DOHH2 (cell line): ENCODE data around the gene FAM200C.
"Not testable (repeated sequence)": the region's sequence is repeated elsewhere in the genome, so short reads cannot be mapped to it uniquely, and the experiment has no call there.

Experiments
- H3F3A ChIP-seq: fragments of 200-600 bp; sonication (generic), shearing (Covaris generic); 2 replicates; pipeline ENCODE4 v1.6.0; 2016; ENCODE audit warnings: antibody characterized with exemption, mild to moderate bottlenecking; ENCODE audit not compliant: control insufficient read depth, insufficient read depth
- H3K27ac ChIP-seq: fragments of 200-600 bp; sonication (generic); 2 replicates; pipeline ENCODE4 v1.5.1; 2014; ENCODE audit warnings: low read depth, mild to moderate bottlenecking, low read length, moderate library complexity
- H3K27me3 ChIP-seq: fragments of 200-600 bp; sonication (generic); 2 replicates; pipeline ENCODE4 v1.6.1; 2014; ENCODE audit warnings: mild to moderate bottlenecking, low read length, mixed read lengths; ENCODE audit not compliant: control insufficient read depth
- H3K36me3 ChIP-seq: fragments of 200-600 bp; sonication (generic); 2 replicates; pipeline ENCODE4 v1.6.1; 2014; ENCODE audit warnings: mild to moderate bottlenecking, low read length, moderate library complexity, mixed read lengths; ENCODE audit not compliant: control insufficient read depth
- H3K4me1 ChIP-seq: fragments of 200-600 bp; sonication (generic); 2 replicates; pipeline ENCODE4 v1.6.1; 2014; ENCODE audit warnings: mild to moderate bottlenecking, low read length, mixed read lengths; ENCODE audit not compliant: control insufficient read depth
- H3K4me2 ChIP-seq: fragments of 200-600 bp; sonication (generic); 2 replicates; pipeline ENCODE4 v1.6.0; 2014; ENCODE audit warnings: mild to moderate bottlenecking, low read length, moderate library complexity
- H3K4me3 ChIP-seq: fragments of 200-600 bp; sonication (generic); 2 replicates; pipeline ENCODE4 v1.5.1; 2014; ENCODE audit warnings: mild to moderate bottlenecking, low read length, mixed read lengths
- H3K79me2 ChIP-seq: fragments of 200-600 bp; sonication (generic); 2 replicates; pipeline ENCODE4 v1.6.1; 2014; ENCODE audit warnings: mild to moderate bottlenecking, low read length, mixed read lengths; ENCODE audit not compliant: control insufficient read depth
- H3K9me2 ChIP-seq: fragments of 200-600 bp; sonication (generic); replicated peaks from 2 replicates; pipeline ENCODE4 v1.6.1; 2014; ENCODE audit warnings: mild to moderate bottlenecking, low read length, mixed read lengths; ENCODE audit not compliant: control insufficient read depth
- H3K9me3 ChIP-seq: fragments of 200-600 bp; sonication (generic); 2 replicates; pipeline ENCODE4 v1.6.1; 2014; ENCODE audit warnings: antibody characterized with exemption, low read length, mixed read lengths; ENCODE audit not compliant: control insufficient read depth, insufficient read depth
- H4K20me1 ChIP-seq: fragments of 200-600 bp; sonication (generic); 2 replicates; pipeline ENCODE4 v1.6.0; 2014; ENCODE audit warnings: low read depth, mild to moderate bottlenecking, antibody characterized with exemption, low read length, moderate library complexity; ENCODE audit not compliant: control insufficient read depth, insufficient read depth
- CTCF ChIP-seq: fragments of 200-600 bp; sonication (generic); IDR thresholded peaks from one replicate; pipeline ENCODE4 v1.5.1; 2014; ENCODE audit warnings: antibody characterized with exemption, mild to moderate bottlenecking, low read depth, low read length; ENCODE audit not compliant: poor library complexity, severe bottlenecking
- EZH2phosphoT487 ChIP-seq: fragments of 200-600 bp; sonication (generic); IDR thresholded peaks from 2 replicates; pipeline ENCODE4 v1.6.1; 2017; ENCODE audit warnings: borderline replicate concordance, mild to moderate bottlenecking, antibody characterized with exemption, low read length, moderate library complexity, mixed read lengths

The FAM200C gene

DNA sequence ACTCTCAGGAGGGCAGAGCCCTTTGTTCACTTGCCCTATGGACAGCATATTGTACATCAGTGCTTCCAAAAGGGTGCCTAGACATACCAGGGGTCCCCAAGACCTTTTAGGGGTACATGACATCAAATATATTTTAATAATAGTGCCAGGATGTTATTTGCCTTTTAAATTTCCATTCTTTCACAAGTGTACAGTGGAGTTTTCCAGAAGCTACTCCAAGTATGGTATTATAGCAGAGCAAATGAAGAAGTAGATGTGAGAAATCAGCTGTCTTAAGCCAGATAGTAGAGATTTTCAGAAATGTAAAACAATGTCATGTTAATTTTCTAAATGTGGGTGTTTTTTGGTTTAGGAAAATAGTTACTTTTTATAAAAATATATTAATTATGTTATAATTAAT is 37.4 kb upstream of the FAM200C start:
- H3K9me3 ChIP-seq, result no peaks in the 10 kb centered on the region
- no peaks in the 10 kb centered on the region; the same call in 1 of the 2 replicates for H3K36me3 ChIP-seq
- no peaks in the 10 kb centered on the region for H4K20me1 ChIP-seq
- TF ChIP-seq EZH2phosphoT487 (no peak), CTCF (no peak)
- H3K27me3 ChIP-seq, result no peaks in the 10 kb centered on the region
- H3K9me2 ChIP-seq, result no peaks in the 10 kb centered on the region
- no peaks in the 10 kb centered on the region for H3F3A ChIP-seq
- no peak overlapping the region for H3K27ac ChIP-seq
- H3K4me2 ChIP-seq, result no peak overlapping the region
- peaks cover 81% of the 10 kb centered on the region for H3K4me1 ChIP-seq
- H3K4me3 ChIP-seq, result no peak overlapping the region
- H3K79me2 ChIP-seq, result no peaks in the 10 kb centered on the region

GRCh38 chr5:160436661-160437060 is 36.8 kb upstream of the FAM200C start:
- not testable (repeated sequence) for H3K36me3 ChIP-seq, H3K9me2 ChIP-seq, H3K4me2 ChIP-seq, H3K4me3 ChIP-seq, H3F3A ChIP-seq, H3K27me3 ChIP-seq, H4K20me1 ChIP-seq, H3K79me2 ChIP-seq, H3K27ac ChIP-seq, H3K9me3 ChIP-seq
- H3K4me1 ChIP-seq, result peaks cover 87% of the 10 kb centered on the region

DNA sequence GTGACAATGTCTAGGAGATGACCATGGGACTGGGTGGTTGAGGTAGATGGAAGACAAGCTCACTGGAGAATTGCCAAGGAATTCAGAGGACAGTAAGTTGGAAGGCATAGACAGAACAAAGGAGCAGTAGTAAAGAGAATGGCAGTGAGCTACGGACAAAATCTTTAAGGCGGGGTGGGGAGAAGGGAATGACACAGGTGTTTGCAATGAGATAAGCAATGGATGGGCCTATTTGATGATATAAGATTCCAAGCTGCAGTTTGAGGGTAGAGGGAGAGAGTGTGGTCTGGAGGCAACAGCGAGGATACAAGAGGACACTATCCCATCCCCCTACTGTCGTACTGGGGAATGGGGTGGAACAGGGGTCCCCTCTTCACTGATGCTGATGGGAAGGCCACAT is 36.2 kb upstream of the FAM200C start:
- H3K79me2 ChIP-seq, result no peaks in the 10 kb centered on the region
- no peak overlapping the region for H3K4me2 ChIP-seq
- no peaks in the 10 kb centered on the region for H3K9me2 ChIP-seq
- no peak overlapping the region for H3K27ac ChIP-seq
- peaks cover 2% of the 10 kb centered on the region for H3K36me3 ChIP-seq
- no peaks in the 10 kb centered on the region for H3K9me3 ChIP-seq
- H3K4me3 ChIP-seq, result no peak overlapping the region
- TF ChIP-seq EZH2phosphoT487 (no peak), CTCF (no peak)
- no peaks in the 10 kb centered on the region for H3K27me3 ChIP-seq
- no peaks in the 10 kb centered on the region for H3F3A ChIP-seq
- peaks cover 84% of the 10 kb centered on the region for H3K4me1 ChIP-seq
- H4K20me1 ChIP-seq, result no peaks in the 10 kb centered on the region

- H3K4me2 ChIP-seq, result no peak overlapping the region
- H4K20me1 ChIP-seq, result no peaks in the 10 kb centered on the region
- TF ChIP-seq CTCF (no peak), EZH2phosphoT487 (no peak)
Observed at GRCh38 chr5:160435532-160435931, 35.7 kb upstream of the FAM200C start.

More at GRCh38 chr5:160435532-160435931, 35.7 kb upstream of the FAM200C start:
- Histone ChIP-seq H3K79me2 (no peaks in the 10 kb centered on the region), H3K9me2 (no peaks in the 10 kb centered on the region), H3K9me3 (no peaks in the 10 kb centered on the region), H3K4me3 (no peak overlapping the region), H3F3A (peaks cover 3% of the 10 kb centered on the region; the same call in 1 of the 2 replicates), H3K36me3 (peaks cover 2% of the 10 kb centered on the region), H3K27ac (no peak overlapping the region), H3K27me3 (no peaks in the 10 kb centered on the region), H3K4me1 (peaks cover 84% of the 10 kb centered on the region)
